Upper lobe of right lung (tissue), 1 donor: ENCODE results near the gene OPTC. TPM values are rescaled to one million over a fixed set of nuclear protein-coding genes. Genes with fewer than 3 reads are reported as not detected.
"Not testable (repeated sequence)": the region's sequence is repeated elsewhere in the genome, so short reads cannot be mapped to it uniquely, and the experiment has no call there.

ENCODE experiments used
- ATAC-seq: fragments of 200-7000 bp; cut with Tn5 transposase; one replicate; pipeline ENCODE4 v1.9.1; 2020; ENCODE audit warnings: mild to moderate bottlenecking, moderate library complexity
- DNase-seq: peaks from one replicate; pipeline ENCODE4 v3.0.0-alpha.2; 2020
- H3K27ac ChIP-seq: fragments of 200-600 bp; one replicate; pipeline ENCODE4 v1.8.0; 2022
- H3K27me3 ChIP-seq: fragments of 200-600 bp; one replicate; pipeline ENCODE4 v1.8.0; 2022; ENCODE audit warnings: mild to moderate bottlenecking
- H3K36me3 ChIP-seq: fragments of 200-600 bp; one replicate; pipeline ENCODE4 v1.8.0; 2022
- H3K4me1 ChIP-seq: fragments of 200-600 bp; one replicate; pipeline ENCODE4 v1.8.0; 2022
- H3K4me3 ChIP-seq: fragments of 200-600 bp; one replicate; pipeline ENCODE4 v1.8.0; 2022; ENCODE audit warnings: mild to moderate bottlenecking
- H3K9me3 ChIP-seq: fragments of 200-600 bp; one replicate; pipeline ENCODE4 v1.8.0; 2022
- CTCF ChIP-seq: fragments of 200-600 bp; IDR thresholded peaks from one replicate; pipeline ENCODE4 v1.8.0; 2022; ENCODE audit warnings: antibody characterized with exemption
- intact Hi-C: fragments of 100-400 bp; cut with DNase I; formaldehyde crosslinking; loops from one replicate; pipeline ENCODE4 v1.11.0; 2022
- total RNA-seq: library from RNA; stranded (reverse); fragmentation: NEBNext Ultra II Directional; extraction: Animal tissue kit (Norgen Biotek cat#: 25700); gene quantifications from one replicate; pipeline ENCODE4 v1.2.1, GENCODE V29; 2021
- donor health status: DM: no; HTN: yes; CAD: no; lungs with severe emphysema.

The OPTC gene
- total RNA-seq, 1 donor from 2014 or later, result not detected

DNA sequence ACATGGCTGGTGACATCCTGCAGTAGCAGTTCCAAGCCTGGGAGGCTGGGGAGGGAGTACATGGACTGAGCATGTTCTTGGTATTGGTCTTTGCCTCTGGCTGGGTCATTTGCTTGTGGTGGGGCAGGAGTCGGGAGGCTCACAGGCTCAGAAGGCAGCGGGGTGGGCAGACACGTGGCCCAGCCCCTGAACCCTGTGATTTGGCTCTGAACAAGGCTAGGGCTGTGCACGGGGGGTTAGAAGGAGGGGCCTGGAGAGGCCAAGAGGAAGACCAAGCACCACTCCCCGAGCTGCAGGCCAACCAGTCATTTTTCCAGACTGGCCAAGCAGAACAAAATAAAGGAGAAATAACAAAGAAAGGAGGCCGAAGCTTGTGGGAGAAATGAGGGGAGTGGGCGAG is 28.0 kb upstream of the OPTC start:
- no peaks in the 10 kb centered on the region for H3K36me3 ChIP-seq
- no peaks in the 10 kb centered on the region for H3K9me3 ChIP-seq
- intact Hi-C loops, result no loop called here
- ATAC-seq (peak; percentile 33), DNase-seq (no peak)
- H3K4me1 ChIP-seq, result peaks cover 22% of the 10 kb centered on the region
- TF ChIP-seq CTCF, result no peak
- no peak overlapping the region for H3K4me3 ChIP-seq
- peak overlapping the region; percentile 83 for H3K27ac ChIP-seq
- no peaks in the 10 kb centered on the region for H3K27me3 ChIP-seq

- H3K9me3 ChIP-seq, H3K4me3 ChIP-seq, DNase-seq, H3K27me3 ChIP-seq, ATAC-seq, H3K36me3 ChIP-seq, intact Hi-C loops: not testable (repeated sequence)
- Histone ChIP-seq H3K27ac (peak overlapping the region; percentile 83), H3K4me1 (peaks cover 22% of the 10 kb centered on the region)
These were observed 26.9 kb upstream of the OPTC start for GRCh38 chr1:203466906-203467549.

DNA sequence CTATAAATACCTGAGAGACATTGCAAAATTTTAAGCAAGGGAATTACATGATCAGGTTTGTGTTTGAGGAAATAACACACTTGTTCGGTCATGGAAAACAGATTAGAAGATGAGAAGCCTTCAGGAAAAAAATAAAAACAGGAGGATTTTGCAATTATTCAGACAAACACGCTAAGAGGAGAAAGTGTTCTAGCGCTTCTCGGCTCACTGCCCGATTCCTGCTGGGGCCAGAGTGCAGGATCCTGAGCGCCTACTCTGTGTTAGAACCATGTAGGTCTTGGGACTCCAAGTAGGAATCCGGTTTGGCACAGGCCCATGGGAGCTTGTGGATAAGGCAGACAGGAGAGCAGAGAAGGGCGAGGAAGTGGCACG is 26.4 kb upstream of the OPTC start:
- H3K4me3 ChIP-seq, result no peak overlapping the region
- DNase-seq (peak; percentile 72), ATAC-seq (peak; percentile 8)
- peaks cover 22% of the 10 kb centered on the region for H3K4me1 ChIP-seq
- no peaks in the 10 kb centered on the region for H3K27me3 ChIP-seq
- no peaks in the 10 kb centered on the region for H3K36me3 ChIP-seq
- no peaks in the 10 kb centered on the region for H3K9me3 ChIP-seq
- no peak overlapping the region for H3K27ac ChIP-seq
- intact Hi-C loops, result no loop called here
- no peak for TF ChIP-seq CTCF

DNA sequence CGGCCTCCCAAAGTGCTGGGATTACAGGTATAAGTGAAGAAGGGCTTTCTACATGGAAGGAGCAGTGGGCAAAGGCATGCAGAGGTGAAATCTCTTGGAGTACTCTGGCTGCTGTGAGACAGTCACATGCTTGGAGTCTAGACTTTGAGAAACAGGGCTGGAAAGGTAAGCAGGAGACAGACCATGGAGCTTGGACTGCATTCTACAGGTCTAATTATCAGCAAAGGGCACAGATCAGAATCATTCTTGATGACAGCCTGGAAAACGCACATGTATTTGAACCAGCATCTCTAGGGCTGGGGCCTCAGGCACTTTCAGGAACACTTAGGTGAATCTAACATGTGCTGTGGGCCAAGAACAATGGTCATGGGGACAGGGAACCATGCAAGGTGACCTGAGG is 25.6 kb upstream of the OPTC start:
- no peak for ATAC-seq
- H3K27ac ChIP-seq, result no peak overlapping the region

GRCh38 chr1:203470240-203470639 is 23.7 kb upstream of the OPTC start:
- no peaks in the 10 kb centered on the region for H3K9me3 ChIP-seq
- no peaks in the 10 kb centered on the region for H3K27me3 ChIP-seq
- no peaks in the 10 kb centered on the region for H3K36me3 ChIP-seq
- no peak overlapping the region for H3K27ac ChIP-seq
- intact Hi-C loops, result no loop called here
- no peak for DNase-seq
- peaks cover 16% of the 10 kb centered on the region for H3K4me1 ChIP-seq
- no peak overlapping the region for H3K4me3 ChIP-seq
- ATAC-seq, result no peak
- TF ChIP-seq CTCF, result no peak

More for the DNA sequence above, 25.6 kb upstream of the OPTC start:
- DNase-seq, result no peak
- intact Hi-C loops, result no loop called here
- TF ChIP-seq CTCF, result no peak
- peaks cover 19% of the 10 kb centered on the region for H3K4me1 ChIP-seq
- H3K36me3 ChIP-seq, result no peaks in the 10 kb centered on the region
- H3K27me3 ChIP-seq, result no peaks in the 10 kb centered on the region
- H3K9me3 ChIP-seq, result no peaks in the 10 kb centered on the region
- no peak overlapping the region for H3K4me3 ChIP-seq

DNA sequence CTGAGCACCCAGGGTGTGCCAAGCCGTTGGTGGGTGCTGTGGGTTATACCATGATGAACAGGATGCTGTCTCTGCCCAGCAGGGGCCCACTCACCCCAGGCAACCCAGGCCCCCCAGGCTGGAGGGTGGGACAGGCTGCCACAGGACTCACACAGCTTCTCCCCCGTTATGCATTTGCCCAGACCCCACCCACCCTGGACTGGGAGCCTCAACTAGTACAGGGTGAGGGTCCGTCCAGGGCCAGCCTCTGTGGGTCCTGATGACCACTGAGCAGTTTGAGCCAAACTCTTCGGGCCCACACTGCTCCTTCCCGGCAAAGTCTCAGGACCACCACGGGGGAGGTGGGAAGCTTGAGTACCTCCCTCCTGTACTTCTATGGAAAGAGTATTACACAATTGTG is 22.1 kb upstream of the OPTC start:
- TF ChIP-seq CTCF, result no peak
- Histone ChIP-seq H3K27me3 (no peaks in the 10 kb centered on the region), H3K9me3 (no peaks in the 10 kb centered on the region), H3K4me1 (peaks cover under 1% of the 10 kb centered on the region), H3K36me3 (no peaks in the 10 kb centered on the region), H3K4me3 (no peak overlapping the region), H3K27ac (no peak overlapping the region)
- ATAC-seq (no peak), DNase-seq (no peak)
- intact Hi-C loops, result no loop called here
